Right lobe of liver (tissue), 4 donors: ENCODE measurements around the gene EFHC2.

Experiments used
- POLR2A ChIP-seq: fragments of 450-650 bp; IDR thresholded peaks from one replicate; pipeline ENCODE4 v1.6.1; 2017; ENCODE audit warnings: antibody characterized with exemption, mild to moderate bottlenecking
- TF ChIP-seq, protein P1 (sequence below), 4 donors: fragments of 200-600 bp in 3 of 4; fragments of 450-650 bp in 1 of 4; IDR thresholded peaks; one replicate each; pipeline versions ENCODE4 v1.5.1 to v1.8.0; 2016 to 2022; ENCODE audit warnings: antibody characterized with exemption in 4 of 4, mild to moderate bottlenecking in 2 of 4
- donor health status: DM: no; HTN: no; CAD: no.
- donor health status: DM: no; HTN: no; CAD: no.
- donor health status: DM: no; HTN: yes; CAD: no.

DNA sequence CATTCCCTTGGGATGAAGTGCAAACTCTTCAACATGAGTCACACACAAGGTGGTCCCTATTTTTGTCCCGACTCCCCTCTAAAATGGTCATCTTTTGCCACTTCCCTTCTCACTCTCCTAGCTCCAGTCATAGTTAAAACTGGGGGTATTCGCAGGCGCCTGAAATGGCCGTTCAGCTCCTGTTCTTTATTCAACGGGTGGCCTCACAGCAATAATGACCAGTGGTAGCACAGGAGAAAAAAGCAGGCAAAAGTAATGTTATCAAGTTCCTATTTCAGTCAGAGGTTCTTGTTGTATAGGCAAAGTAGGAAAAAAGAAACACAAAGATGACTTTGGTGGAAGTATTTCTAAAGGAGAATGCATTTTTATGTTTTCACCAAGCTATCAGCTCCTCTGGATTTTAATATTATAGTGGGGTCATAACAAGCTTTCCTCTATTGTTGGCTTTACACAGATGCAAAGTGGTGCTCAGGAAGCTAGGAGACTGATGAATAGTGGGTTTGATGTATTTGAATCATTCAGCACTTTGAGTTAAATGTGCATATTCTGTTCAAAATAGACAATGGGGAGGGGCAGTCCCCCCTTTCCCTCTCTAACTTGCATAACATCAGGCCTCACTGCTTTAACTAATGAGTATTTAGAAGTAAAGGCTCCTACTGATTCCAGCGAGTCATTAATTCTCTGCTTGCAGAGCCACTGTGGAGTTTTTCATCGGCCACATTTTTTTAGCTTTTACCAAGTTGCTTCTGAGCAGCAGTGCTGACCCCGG lies 199.1 kb downstream of the EFHC2 start:
- TF ChIP-seq, protein P1, sequence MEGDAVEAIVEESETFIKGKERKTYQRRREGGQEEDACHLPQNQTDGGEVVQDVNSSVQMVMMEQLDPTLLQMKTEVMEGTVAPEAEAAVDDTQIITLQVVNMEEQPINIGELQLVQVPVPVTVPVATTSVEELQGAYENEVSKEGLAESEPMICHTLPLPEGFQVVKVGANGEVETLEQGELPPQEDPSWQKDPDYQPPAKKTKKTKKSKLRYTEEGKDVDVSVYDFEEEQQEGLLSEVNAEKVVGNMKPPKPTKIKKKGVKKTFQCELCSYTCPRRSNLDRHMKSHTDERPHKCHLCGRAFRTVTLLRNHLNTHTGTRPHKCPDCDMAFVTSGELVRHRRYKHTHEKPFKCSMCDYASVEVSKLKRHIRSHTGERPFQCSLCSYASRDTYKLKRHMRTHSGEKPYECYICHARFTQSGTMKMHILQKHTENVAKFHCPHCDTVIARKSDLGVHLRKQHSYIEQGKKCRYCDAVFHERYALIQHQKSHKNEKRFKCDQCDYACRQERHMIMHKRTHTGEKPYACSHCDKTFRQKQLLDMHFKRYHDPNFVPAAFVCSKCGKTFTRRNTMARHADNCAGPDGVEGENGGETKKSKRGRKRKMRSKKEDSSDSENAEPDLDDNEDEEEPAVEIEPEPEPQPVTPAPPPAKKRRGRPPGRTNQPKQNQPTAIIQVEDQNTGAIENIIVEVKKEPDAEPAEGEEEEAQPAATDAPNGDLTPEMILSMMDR (IDR thresholded peaks at IDR 0.05): no peak
- TF ChIP-seq POLR2A: no peak
